Stomach (tissue), 9 donors: Measurements from ENCODE around the gene TBC1D14. TPM values are rescaled to one million over a fixed set of nuclear protein-coding genes. Genes with fewer than 3 reads are reported as not detected.
"Not testable (repeated sequence)": the region's sequence is repeated elsewhere in the genome, so short reads cannot be mapped to it uniquely, and the experiment has no call there.

Experiments used
- DNase-seq, 2 donors: peaks; one replicate each; pipeline versions ENCODE4 v3.0.0 to v3.0.0-alpha.2; 2013 to 2019
- H3K27ac ChIP-seq, 5 donors: fragments of 200-600 bp in 4 of 5; sonication (generic) in 4 of 5; one replicate each; pipeline ENCODE4 v1.5.1; 2013 to 2019; ENCODE audit warnings: mild to moderate bottlenecking in 1 of 5, moderate library complexity in 1 of 5
- H3K27me3 ChIP-seq, 3 donors: fragments of 200-600 bp; sonication (generic); one replicate each; pipeline ENCODE4 v1.5.1; 2017 to 2019; ENCODE audit warnings: mixed run types in 1 of 3
- H3K36me3 ChIP-seq, 4 donors: fragments of 200-600 bp; sonication (generic); 1 replicate in 3 of 4; 2 replicates in 1 of 4; pipeline ENCODE4 v1.5.1; 2016 to 2019
- H3K4me1 ChIP-seq, 4 donors: fragments of 200-600 bp; sonication (generic); one replicate each; pipeline ENCODE4 v1.5.1; 2016 to 2019
- H3K4me3 ChIP-seq, 4 donors: fragments of 200-600 bp; sonication (generic) in 3 of 4; one replicate each; pipeline ENCODE4 v1.5.1; 2016 to 2019; ENCODE audit warnings: mild to moderate bottlenecking in 1 of 4
- H3K9me3 ChIP-seq, 4 donors: fragments of 200-600 bp; sonication (generic); one replicate each; pipeline ENCODE4 v1.5.1; 2016 to 2019
- CTCF ChIP-seq, 7 experiments: fragments of 450-650 bp in 4 of 7; fragments of 200-600 bp in 3 of 7; sonication (generic) in 3 of 7; IDR thresholded peaks; one replicate each; pipeline ENCODE4 v1.5.1; 2016 to 2019; ENCODE audit warnings: antibody characterized with exemption in 7 of 7, control low read depth in 2 of 7, mild to moderate bottlenecking in 1 of 7
- EP300 ChIP-seq: sonication (generic); formaldehyde crosslinking; IDR thresholded peaks from one replicate; pipeline ENCODE4 v1.6.1; 2017; ENCODE audit warnings: antibody characterized with exemption
- POLR2A ChIP-seq, 4 donors: fragments of 450-650 bp; IDR thresholded peaks; one replicate each; pipeline ENCODE4 v1.6.1; 2016; ENCODE audit warnings: antibody characterized with exemption in 4 of 4, control low read depth in 2 of 4, mild to moderate bottlenecking in 1 of 4, moderate library complexity in 1 of 4
- POLR2AphosphoS5 ChIP-seq, 3 donors: sonication (generic); formaldehyde crosslinking; IDR thresholded peaks; one replicate each; pipeline ENCODE4 v1.6.1; 2016; ENCODE audit warnings: antibody characterized with exemption in 3 of 3
- WGBS, 5 donors: extraction: QIAGEN DNeasy Blood & Tissue Kit in 3 of 5; methylation state at CpG; one replicate each; pipeline versions ENCODE4 v1.1.5 to v1.1.7; 2013 to 2018; 5-methylcytosine and 5-hydroxymethylcytosine counted together
- intact Hi-C: fragments of 100-400 bp; cut with DNase I; formaldehyde crosslinking; loops from one replicate; pipeline ENCODE4 v1.15.1; 2023; ENCODE audit warnings: low total_unique reads
- polyA plus RNA-seq, 3 donors: library from polyadenylated mRNA; stranded (reverse); fragments of 200-250 nt; gene quantifications; one replicate each; pipeline ENCODE4 v1.2.3, GENCODE V29; 2013
- total RNA-seq, 5 donors: library from RNA; depleted of rRNA; stranded (reverse); fragments of >200 nt; gene quantifications; one replicate each; pipeline versions ENCODE4 v1.1.0 to v1.2.3, GENCODE V29; 2014 to 2016
- donor health status: healthy with polysubstance abuse.
- donor health status: Bipolar disorder and iron deficiency.
- donor health status: healthy.

Gene TBC1D14
- total and polyA plus RNA-seq, 8 donors, result 19.5 to 72.4 (median 40.4) TPM

- Histone ChIP-seq H3K27me3 (peaks cover 0 to 14% (median 0%) of the 10 kb centered on the region in 3 donors), H3K9me3 (no peaks in the 10 kb centered on the region), H3K27ac (peak overlapping the region; percentile 96 to 100 (median 99)), H3K4me1 (peaks cover 38 to 64% (median 56%) of the 10 kb centered on the region in 4 donors), H3K4me3 (peak overlapping the region; percentile 79 to 95 (median 82)), H3K36me3 (no peaks in the 10 kb centered on the region)
- WGBS, 5 donors, result 0 to 1% (median 0%) methylated on average over 11 to 58 of the region's 58 CpGs
- DNase-seq, result no peak
- TF ChIP-seq POLR2AphosphoS5 (IDR thresholded peaks at IDR 0.05) (no peak), CTCF (IDR thresholded peaks at IDR 0.05) (no peak), POLR2A (IDR thresholded peaks at IDR 0.05) (no peak), EP300 (no peak)
- intact Hi-C loops, result no loop called here
Observed at GRCh38 chr4:6909970-6910339, 329 bp downstream of the TBC1D14 start.

- DNase-seq, result peak in 1 of 2 donors; percentile 61
- TF ChIP-seq POLR2AphosphoS5 (IDR thresholded peaks at IDR 0.05), result no peak
- TF ChIP-seq EP300, result no peak
- TF ChIP-seq CTCF (IDR thresholded peaks at IDR 0.05), result peak in 1 of 7 experiments; percentile 17
- Histone ChIP-seq H3K36me3 (no peaks in the 10 kb centered on the region), H3K4me1 (peaks cover 40 to 69% (median 61%) of the 10 kb centered on the region in 4 donors), H3K27ac (peak overlapping the region; percentile 96 to 100 (median 99)), H3K4me3 (peak overlapping the region; percentile 79 to 95 (median 82)), H3K9me3 (no peaks in the 10 kb centered on the region), H3K27me3 (peaks cover 0 to 14% (median 0%) of the 10 kb centered on the region in 3 donors)
- 10 to 21% (median 16%) methylated on average over 16 to 31 of the region's 31 CpGs for WGBS, 5 donors
- intact Hi-C loops, result no loop called here
Observed at GRCh38 chr4:6910340-6910959, 824 bp downstream of the TBC1D14 start.

GRCh38 chr4:6910960-6911874 is 1.6 kb downstream of the TBC1D14 start:
- Histone ChIP-seq H3K4me1 (peaks cover 48 to 77% (median 69%) of the 10 kb centered on the region in 4 donors), H3K4me3 (peak overlapping the region; percentile 79 to 95 (median 82)), H3K27me3 (peaks cover 0 to 14% (median 0%) of the 10 kb centered on the region in 3 donors), H3K9me3 (no peaks in the 10 kb centered on the region), H3K27ac (peak overlapping the region; percentile 96 to 100 (median 99)), H3K36me3 (no peaks in the 10 kb centered on the region)
- no peak for DNase-seq
- intact Hi-C loops, result no loop called here
- 75 to 89% (median 81%) methylated on average over 14 to 15 of the region's 15 CpGs for WGBS, 5 donors
- TF ChIP-seq POLR2A (IDR thresholded peaks at IDR 0.05) (no peak), CTCF (IDR thresholded peaks at IDR 0.05) (no peak), EP300 (no peak), POLR2AphosphoS5 (IDR thresholded peaks at IDR 0.05) (no peak)

GRCh38 chr4:6911917-6912316 is 2.3 kb downstream of the TBC1D14 start:
- H3K27me3 ChIP-seq, DNase-seq, H3K9me3 ChIP-seq, intact Hi-C loops, H3K36me3 ChIP-seq: not testable (repeated sequence)
- peaks cover 55 to 84% (median 76%) of the 10 kb centered on the region in 4 donors for H3K4me1 ChIP-seq
- 83 to 84% (median 84%) methylated on average over 10 of the region's 10 CpGs for WGBS, 5 donors
- H3K4me3 ChIP-seq, result peak overlapping the region in 2 of 4 donors; percentile 79 to 81
- TF ChIP-seq CTCF (IDR thresholded peaks at IDR 0.05), result peak in 1 of 7 experiments; percentile 6
- H3K27ac ChIP-seq, result peak overlapping the region in 4 of 5 donors; percentile 50 to 100 (median 99)
